ENCODE data around the gene NDC1. TPM values are rescaled to one million over a fixed set of nuclear protein-coding genes. Genes with fewer than 3 reads are reported as not detected.
"Not testable (repeated sequence)": the region's sequence is repeated elsewhere in the genome, so short reads cannot be mapped to it uniquely, and the experiment has no call there.

NDC1 gene
- polyA plus RNA-seq, 1 donor (not counting 4 experiments of a cell fraction or from before 2014, with no cell fraction given): 36.1 TPM

- no peak for TF ChIP-seq EZH2 (IDR thresholded peaks at IDR 0.05; ENCODE audit: low read length)
- TF ChIP-seq CTCF (optimal IDR thresholded peaks at IDR 0.05 in 1 of 3, IDR thresholded peaks at IDR 0.05 in 1 of 3, conservative IDR thresholded peaks at IDR 0.05 in 1 of 3; ENCODE audit: extremely low read depth in 1 of 3, insufficient read depth in 2 of 3, low read length in 3 of 3): no peak
- FAIRE-seq: no peak
- H3K9me1 ChIP-seq (ENCODE audit: control insufficient read depth, extremely low read depth, insufficient read depth, low read length): no peaks in the 10 kb centered on the region
- no peak for DNase-seq (ENCODE audit: low read depth, low spot score)
- H3K79me2 ChIP-seq (ENCODE audit: control insufficient read depth, insufficient read depth, low read length): no peaks in the 10 kb centered on the region
- no peak overlapping the region for H3K27ac ChIP-seq (ENCODE audit: control insufficient read depth, insufficient read depth, low read length)
- H3K9ac ChIP-seq (ENCODE audit: control insufficient read depth, extremely low read depth, insufficient read depth, low read length): no peak overlapping the region
- no peaks in the 10 kb centered on the region for H3K4me1 ChIP-seq (ENCODE audit: control insufficient read depth, extremely low read depth, insufficient read depth, low read length)
- no peaks in the 10 kb centered on the region for H3K9me3 ChIP-seq (ENCODE audit: control insufficient read depth, low read depth, low read length)
- no peaks in the 10 kb centered on the region for H4K20me1 ChIP-seq (ENCODE audit: control insufficient read depth, extremely low read depth, insufficient read depth, low read length)
- no peak overlapping the region for H3K4me3 ChIP-seq (ENCODE audit: control insufficient read depth in 2 of 3, extremely low read depth in 1 of 3, insufficient read depth in 2 of 3, low read depth in 1 of 3, low read length in 3 of 3)
- H2AFZ ChIP-seq (ENCODE audit: control insufficient read depth, low read length): no peak overlapping the region
- H3K4me2 ChIP-seq (ENCODE audit: control insufficient read depth, extremely low read depth, insufficient read depth, low read depth, low read length): no peak overlapping the region
- dilution Hi-C loops (cut with MboI; ENCODE audit: extremely low pct_ligation_motif_present, low sequenced_read_pairs): loop anchor here (25.0 kb wide), 1 partner anchor 276 kb away; no protein-coding TSS in a partner anchor
- no peaks in the 10 kb centered on the region for H3K27me3 ChIP-seq (ENCODE audit: control insufficient read depth, extremely low read depth, insufficient read depth, low read length)
- no peaks in the 10 kb centered on the region for H3K36me3 ChIP-seq (ENCODE audit: control insufficient read depth in 2 of 2, extremely low read depth in 1 of 2, insufficient read depth in 2 of 2, low read length in 2 of 2)
Observed at GRCh38 chr1:53763461-53763860, 74.6 kb downstream of the NDC1 start.

GRCh38 chr1:53760497-53760896 lies 77.6 kb downstream of the NDC1 start:
- H3K36me3 ChIP-seq (ENCODE audit: control insufficient read depth in 2 of 2, extremely low read depth in 1 of 2, insufficient read depth in 2 of 2, low read length in 2 of 2); H3K79me2 ChIP-seq (ENCODE audit: control insufficient read depth, insufficient read depth, low read length); H3K9me1 ChIP-seq (ENCODE audit: control insufficient read depth, extremely low read depth, insufficient read depth, low read length); H3K9me3 ChIP-seq (ENCODE audit: control insufficient read depth, low read depth, low read length); H3K27ac ChIP-seq (ENCODE audit: control insufficient read depth, insufficient read depth, low read length); H3K4me3 ChIP-seq (ENCODE audit: control insufficient read depth in 2 of 3, extremely low read depth in 1 of 3, insufficient read depth in 2 of 3, low read depth in 1 of 3, low read length in 3 of 3); H3K9ac ChIP-seq (ENCODE audit: control insufficient read depth, extremely low read depth, insufficient read depth, low read length); FAIRE-seq; H4K20me1 ChIP-seq (ENCODE audit: control insufficient read depth, extremely low read depth, insufficient read depth, low read length); H2AFZ ChIP-seq (ENCODE audit: control insufficient read depth, low read length); H3K27me3 ChIP-seq (ENCODE audit: control insufficient read depth, extremely low read depth, insufficient read depth, low read length); DNase-seq (ENCODE audit: low read depth, low spot score); H3K4me2 ChIP-seq (ENCODE audit: control insufficient read depth, extremely low read depth, insufficient read depth, low read depth, low read length); H3K4me1 ChIP-seq (ENCODE audit: control insufficient read depth, extremely low read depth, insufficient read depth, low read length): not testable (repeated sequence)
- dilution Hi-C loops (cut with MboI; ENCODE audit: extremely low pct_ligation_motif_present, low sequenced_read_pairs): loop anchor here (25.0 kb wide), 1 partner anchor 273 kb away; no protein-coding TSS in a partner anchor

GRCh38 chr1:53755874-53756273 lies 82.2 kb downstream of the NDC1 start:
- Histone ChIP-seq H3K36me3 (ENCODE audit: control insufficient read depth in 2 of 2, extremely low read depth in 1 of 2, insufficient read depth in 2 of 2, low read length in 2 of 2) (no peaks in the 10 kb centered on the region), H3K9ac (ENCODE audit: control insufficient read depth, extremely low read depth, insufficient read depth, low read length) (no peak overlapping the region), H3K79me2 (ENCODE audit: control insufficient read depth, insufficient read depth, low read length) (no peaks in the 10 kb centered on the region), H3K27me3 (ENCODE audit: control insufficient read depth, extremely low read depth, insufficient read depth, low read length) (no peaks in the 10 kb centered on the region), H3K4me3 (ENCODE audit: control insufficient read depth in 2 of 3, extremely low read depth in 1 of 3, insufficient read depth in 2 of 3, low read depth in 1 of 3, low read length in 3 of 3) (no peak overlapping the region), H4K20me1 (ENCODE audit: control insufficient read depth, extremely low read depth, insufficient read depth, low read length) (no peaks in the 10 kb centered on the region), H3K27ac (ENCODE audit: control insufficient read depth, insufficient read depth, low read length) (no peak overlapping the region), H2AFZ (ENCODE audit: control insufficient read depth, low read length) (no peak overlapping the region), H3K4me1 (ENCODE audit: control insufficient read depth, extremely low read depth, insufficient read depth, low read length) (no peaks in the 10 kb centered on the region), H3K9me1 (ENCODE audit: control insufficient read depth, extremely low read depth, insufficient read depth, low read length) (no peaks in the 10 kb centered on the region), H3K4me2 (ENCODE audit: control insufficient read depth, extremely low read depth, insufficient read depth, low read depth, low read length) (no peak overlapping the region), H3K9me3 (ENCODE audit: control insufficient read depth, low read depth, low read length) (no peaks in the 10 kb centered on the region)
- FAIRE-seq: no peak
- dilution Hi-C loops (cut with MboI; ENCODE audit: extremely low pct_ligation_motif_present, low sequenced_read_pairs): loop anchor here (25.0 kb wide), 1 partner anchor 269 kb away; no protein-coding TSS in a partner anchor
- no peak for DNase-seq (ENCODE audit: low read depth, low spot score)
- TF ChIP-seq CTCF (optimal IDR thresholded peaks at IDR 0.05 in 1 of 3, IDR thresholded peaks at IDR 0.05 in 1 of 3, conservative IDR thresholded peaks at IDR 0.05 in 1 of 3; ENCODE audit: extremely low read depth in 1 of 3, insufficient read depth in 2 of 3, low read length in 3 of 3) (no peak), EZH2 (IDR thresholded peaks at IDR 0.05; ENCODE audit: low read length) (no peak)
